RKO (cell line): ENCODE measurements around the gene GOLGA6L7.
"Not testable (repeated sequence)": the region's sequence is repeated elsewhere in the genome, so short reads cannot be mapped to it uniquely, and the experiment has no call there.

Source experiments
- DNase-seq: peaks from one replicate; pipeline ENCODE4 v3.0.0-alpha.2; 2016; ENCODE audit warnings: low spot score

GOLGA6L7 gene

DNA sequence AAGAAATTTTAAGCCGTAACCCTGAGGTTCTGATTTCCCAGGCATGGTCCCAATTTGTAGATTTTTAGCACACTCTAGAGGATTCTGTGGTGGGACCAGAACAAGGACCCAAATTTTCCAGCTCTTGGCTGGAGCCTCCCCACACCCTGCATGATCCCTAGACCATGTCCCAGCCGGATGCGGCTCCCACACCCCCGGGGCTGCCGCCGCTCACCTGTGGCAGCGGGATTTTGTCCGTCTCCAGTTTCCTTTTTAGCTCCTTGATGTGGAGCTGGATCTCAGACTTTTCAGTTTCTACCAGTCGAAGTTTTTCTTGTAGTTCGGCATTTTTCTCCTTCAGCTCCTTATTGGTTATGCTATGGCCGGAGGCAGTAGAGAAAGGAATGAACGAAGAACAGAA is 4.9 kb downstream of the GOLGA6L7 start:
- DNase-seq: not testable (repeated sequence)

DNA sequence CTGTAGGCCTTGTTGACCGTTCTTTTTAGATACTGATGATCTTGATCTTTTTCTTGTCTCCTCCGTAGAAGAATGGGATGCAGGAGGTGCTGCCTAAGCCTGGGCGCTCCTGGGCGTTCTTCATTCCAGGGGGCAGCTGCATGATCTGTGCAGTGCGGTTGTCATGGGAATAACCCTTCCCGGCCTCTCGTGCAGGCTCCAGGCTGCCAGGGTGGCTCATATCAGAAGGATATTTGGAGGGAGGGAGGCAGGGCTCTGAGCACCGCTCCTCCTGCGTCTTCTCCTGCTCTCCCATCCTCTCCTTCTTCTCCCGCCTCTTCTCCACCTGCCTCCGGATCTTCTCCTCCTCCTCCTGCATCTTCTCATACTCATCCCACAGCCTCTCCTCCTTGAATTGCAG is 6.2 kb downstream of the GOLGA6L7 start:
- not testable (repeated sequence) for DNase-seq

DNA sequence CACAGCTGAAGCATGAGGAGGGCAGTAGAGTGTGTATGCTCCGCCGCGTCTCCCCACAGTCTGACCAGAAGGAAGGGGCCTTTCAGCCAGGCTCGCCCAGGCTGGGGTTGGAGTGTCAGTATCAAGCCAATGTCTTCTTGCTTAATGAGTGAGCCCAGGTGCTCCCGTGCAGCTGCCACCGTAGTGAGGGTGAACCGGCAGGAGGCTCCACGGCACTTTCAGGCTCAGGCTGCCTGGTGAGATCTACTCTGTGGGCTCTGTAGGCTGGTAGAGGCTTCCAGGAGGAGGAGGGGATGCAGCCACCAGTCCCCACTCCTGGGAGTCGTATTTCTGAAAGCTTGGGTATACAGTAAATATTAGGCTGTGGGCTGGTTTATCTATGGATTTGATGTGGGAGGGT is 8.2 kb downstream of the GOLGA6L7 start:
- DNase-seq: not testable (repeated sequence)

DNA sequence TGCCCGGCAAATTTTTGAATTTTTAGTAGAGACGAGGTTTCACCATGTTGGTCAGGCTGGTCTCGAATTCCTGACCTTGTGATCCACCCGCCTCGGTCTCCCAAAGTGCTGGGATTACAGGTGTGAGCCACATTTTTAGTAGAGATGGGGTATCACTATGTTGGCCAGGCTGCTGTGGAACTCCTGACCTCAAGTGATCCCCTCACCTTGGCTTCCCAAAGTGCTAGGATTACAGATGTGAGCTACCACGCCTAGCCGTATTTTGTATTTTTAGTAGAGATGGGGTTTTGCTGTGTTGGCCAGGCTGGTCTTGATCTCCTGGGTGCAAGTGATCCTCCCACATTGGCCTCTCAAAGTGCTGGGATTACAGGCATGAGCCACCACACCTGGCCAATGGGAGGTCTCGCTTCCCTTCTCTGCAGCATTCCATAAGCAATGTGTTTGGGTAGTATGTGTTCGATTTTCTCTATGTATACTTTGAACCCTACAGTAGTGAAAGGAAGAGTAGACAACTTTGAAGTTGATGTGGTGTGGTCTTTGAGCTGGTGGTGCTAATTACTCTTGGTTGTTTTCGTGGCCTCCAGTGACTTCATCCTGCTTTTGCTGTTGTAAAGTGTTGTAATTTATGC is 13.4 kb downstream of the GOLGA6L7 start:
- DNase-seq: not testable (repeated sequence)

DNA sequence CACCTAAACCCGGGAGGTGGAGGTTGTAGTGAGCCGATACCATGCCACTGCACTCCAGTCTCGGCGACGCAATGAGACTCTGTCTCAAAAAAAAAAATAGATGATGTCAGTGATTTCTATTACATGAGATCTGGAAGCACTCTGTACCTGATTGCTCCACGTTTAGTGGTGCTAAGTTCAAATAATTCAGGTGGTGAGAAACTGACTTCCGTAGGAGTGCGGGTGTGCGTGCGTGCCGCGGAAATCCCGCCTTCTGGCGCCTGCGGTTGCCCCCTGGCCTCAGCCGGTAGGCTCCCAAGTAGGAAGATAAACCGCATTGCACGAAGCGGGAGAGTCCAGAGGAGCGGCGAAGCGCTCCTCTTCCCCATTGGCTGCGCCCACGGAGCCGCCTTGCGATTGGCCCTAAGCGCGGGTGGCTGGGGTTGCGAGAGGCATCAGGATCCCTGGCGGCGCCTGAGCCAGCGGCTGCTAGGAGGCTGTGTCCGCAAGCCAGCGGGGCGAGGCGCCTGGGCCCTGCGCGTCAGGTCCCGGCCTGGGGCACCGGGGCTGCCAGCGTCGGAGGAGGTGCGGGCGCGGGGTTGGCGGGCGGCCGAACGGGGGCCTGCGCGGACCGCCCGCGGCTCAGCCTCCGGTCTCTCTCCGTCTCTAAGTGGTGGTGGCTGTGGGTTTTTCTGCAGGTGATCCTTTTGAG is 16.4 kb downstream of the GOLGA6L7 start:
- not testable (repeated sequence) for DNase-seq

DNA sequence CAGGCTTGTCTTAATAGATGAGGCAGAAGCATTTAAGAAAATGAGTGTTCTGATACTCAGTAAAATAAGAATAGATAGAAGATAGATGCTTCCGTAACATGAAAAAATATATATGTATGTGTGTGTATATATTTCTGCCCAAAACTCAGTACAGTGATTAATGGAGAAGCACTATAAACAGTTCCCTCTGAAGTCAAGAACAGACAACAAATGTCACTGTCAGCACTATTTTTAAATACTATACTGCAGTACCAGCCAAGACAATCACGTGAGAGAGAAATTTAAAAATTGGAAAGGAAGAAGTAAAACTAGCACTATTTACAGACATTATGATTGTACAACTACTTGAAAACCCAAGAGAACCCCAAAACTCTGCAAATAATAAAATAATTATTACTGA is 27.0 kb downstream of the GOLGA6L7 start:
- not testable (repeated sequence) for DNase-seq

DNA sequence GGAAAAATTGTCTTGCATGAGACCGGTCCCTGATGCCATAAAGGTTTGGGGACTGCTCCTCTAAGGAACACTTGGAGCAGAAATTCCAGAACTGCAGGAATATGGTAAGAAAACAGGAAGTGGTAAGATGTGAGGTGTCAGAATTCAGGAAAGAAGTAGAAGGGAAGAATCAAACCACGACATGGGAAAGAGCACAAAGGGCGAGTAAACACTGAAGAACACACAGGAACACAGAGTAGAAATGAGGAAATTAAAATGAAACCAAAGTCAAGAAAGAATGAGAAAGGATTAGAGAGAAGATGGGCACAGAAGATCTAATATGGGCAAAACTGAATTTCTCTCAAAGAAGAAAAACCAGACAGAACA is 28.5 kb downstream of the GOLGA6L7 start:
- not testable (repeated sequence) for DNase-seq

DNA sequence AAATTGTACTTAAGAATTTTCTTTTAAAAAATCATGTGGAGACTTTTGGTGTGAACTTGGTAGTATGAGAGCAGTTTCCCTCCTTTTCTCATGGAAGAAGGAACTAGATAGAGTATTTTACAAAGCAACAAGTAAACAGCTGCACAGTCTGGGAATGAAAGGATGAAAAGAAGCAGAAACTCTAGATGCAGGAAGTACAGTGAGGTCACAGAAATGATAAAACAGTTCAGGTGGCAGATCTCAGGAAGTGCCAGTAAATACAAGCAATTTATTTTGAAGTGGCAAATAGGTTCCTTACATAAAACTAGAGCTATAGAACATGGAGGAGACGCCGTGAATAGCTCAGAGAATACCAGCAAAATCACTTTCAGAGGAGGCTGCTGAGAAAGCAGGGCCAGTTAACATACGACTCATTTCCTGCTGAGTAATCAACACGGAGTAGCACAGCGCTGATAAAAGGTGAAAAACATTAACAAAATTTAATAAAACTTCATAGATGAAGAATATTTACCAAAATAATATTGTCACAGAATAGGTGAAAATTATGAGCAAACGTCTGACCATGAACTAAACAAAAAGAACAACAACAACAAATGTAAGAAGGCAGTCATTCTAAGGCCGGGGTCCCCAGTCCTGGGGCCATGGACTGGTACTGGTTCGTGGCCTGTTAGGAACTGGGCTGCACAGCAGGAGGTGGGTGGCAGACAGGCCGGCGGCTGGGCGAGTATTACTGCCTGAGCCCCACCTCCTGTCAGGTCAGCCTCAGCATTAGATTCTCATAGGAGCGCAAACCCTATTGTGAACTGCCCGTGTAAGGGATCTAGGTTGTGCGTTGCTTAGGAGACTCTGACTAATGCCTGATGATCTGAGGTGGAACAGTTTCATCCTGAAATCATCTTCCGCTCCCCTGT is 29.2 kb downstream of the GOLGA6L7 start:
- DNase-seq: peak; percentile 83

DNA sequence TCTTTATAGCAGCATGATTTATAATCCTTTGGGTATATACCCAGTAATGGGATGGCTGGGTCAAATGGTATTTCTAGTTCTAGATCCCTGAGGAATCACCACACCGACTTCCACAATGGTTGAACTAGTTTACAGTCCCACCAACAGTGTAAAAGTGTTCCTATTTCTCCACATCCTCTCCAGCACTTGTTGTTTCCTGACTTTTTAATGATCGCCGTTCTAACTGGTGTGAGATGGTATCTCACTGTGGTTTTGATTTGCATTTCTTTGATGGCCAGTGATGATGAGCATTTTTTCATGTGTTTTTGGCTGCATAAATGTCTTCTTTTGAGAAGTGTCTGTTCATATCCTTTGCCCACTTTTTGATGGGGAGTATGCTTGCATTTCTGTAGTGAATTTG is 30.3 kb downstream of the GOLGA6L7 start:
- not testable (repeated sequence) for DNase-seq

DNA sequence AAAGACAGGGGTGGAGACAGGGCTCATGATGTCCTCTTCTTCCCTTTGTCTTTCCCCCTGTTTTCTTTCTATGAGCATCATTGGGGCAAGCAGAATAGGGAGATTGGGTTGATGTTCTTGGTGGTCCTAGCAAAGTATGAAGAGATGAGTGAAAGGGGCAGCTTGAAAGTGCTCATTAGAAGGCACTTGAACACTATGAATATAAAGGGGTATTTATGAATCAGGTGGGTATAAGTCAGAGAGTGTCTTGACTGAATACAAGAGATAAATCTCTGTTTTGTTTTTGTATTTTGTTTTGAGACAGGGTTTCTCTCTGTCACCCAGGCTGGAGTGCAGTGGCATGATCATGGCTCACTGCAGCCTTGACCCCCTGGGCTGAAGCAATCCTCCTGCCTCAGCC is 34.4 kb downstream of the GOLGA6L7 start:
- not testable (repeated sequence) for DNase-seq

DNA sequence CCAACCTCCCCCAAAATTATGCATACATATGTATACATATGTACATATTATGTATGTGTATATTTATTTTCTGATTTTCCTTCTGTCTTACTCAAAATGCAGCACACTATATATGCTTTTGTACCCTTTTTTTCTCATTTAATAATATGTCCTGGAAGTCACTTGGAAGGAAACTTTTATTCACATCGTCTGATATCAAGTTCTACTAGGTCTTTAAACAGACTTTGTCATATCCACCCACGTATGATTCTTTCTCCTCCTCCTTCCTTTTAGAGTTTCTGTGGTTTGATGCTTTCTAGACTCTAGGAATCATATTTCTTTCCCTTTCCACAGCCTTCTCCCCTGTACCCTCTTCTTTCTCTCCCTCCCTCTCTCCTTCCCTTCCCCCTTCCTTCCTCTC is 35.1 kb downstream of the GOLGA6L7 start:
- not testable (repeated sequence) for DNase-seq

DNA sequence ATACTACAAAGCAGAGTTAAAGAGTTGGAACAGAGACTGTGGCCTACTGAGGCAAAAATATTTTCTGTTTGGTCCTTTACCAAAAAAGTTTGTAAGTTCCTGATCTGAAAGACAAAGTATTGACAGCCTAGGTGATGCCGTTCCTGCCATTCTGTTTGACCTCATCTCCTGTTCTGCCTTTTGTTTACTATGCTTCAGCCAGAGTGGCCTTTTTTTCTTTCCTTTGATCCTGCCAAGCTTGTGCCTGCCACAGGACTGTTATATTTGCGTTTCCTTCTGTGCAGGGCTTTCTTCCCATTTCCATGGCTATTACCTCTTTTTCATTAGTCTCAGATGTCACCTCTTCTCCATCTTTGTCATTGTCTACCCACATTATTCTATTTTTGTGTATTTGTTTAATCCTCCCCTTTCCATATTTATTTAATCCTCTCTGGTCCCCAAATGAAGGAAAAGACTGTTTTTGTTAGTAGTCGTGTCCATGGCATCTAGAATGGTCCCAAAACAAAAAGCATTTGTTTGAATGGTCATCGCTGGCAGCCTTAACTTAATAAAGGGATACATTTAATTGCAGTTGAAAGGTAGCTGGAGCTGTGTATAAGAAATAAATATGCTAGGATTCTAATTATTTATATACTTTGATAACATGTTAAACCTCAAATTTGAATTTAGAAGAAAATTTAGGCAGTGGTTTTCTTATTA is 36.4 kb downstream of the GOLGA6L7 start:
- not testable (repeated sequence) for DNase-seq

DNA sequence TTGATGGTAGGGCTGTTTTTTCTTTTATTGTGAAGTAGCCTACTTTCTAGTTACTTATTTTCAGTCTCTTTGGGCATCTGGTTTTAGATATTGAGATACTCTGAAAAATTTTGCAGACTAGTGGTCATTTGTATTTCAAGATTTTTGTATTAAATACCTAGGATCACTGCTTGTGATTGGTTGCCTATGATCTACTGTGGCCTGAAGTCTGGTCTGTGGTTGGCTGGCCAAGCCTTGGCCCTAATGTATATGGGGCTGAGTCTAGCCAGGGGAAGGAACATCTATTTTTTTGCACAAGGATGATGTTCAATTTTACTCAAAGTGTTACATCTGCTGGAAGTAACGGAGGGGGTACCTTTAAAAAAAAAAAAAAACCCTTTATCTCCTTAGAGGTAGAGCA is 38.0 kb downstream of the GOLGA6L7 start:
- DNase-seq: not testable (repeated sequence)

DNA sequence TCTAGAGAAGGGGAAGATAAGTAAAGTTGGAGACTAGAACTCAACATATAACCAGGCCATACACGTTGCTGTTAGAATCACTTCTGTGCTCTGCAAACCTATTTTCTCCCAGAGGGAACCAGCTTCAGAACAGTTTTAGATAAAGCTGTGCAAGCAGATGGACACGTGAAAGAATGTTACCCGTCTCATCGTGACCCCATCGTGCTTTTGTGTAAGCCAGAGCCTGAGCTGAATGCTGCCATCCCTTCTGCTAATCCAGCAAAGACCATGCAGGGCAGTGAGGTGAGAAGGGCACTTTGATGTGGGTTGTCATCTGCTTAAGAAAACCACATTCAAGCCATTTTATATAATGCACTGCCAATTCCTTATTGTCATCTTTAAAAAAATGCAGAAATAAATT is 40.3 kb downstream of the GOLGA6L7 start:
- not testable (repeated sequence) for DNase-seq

DNA sequence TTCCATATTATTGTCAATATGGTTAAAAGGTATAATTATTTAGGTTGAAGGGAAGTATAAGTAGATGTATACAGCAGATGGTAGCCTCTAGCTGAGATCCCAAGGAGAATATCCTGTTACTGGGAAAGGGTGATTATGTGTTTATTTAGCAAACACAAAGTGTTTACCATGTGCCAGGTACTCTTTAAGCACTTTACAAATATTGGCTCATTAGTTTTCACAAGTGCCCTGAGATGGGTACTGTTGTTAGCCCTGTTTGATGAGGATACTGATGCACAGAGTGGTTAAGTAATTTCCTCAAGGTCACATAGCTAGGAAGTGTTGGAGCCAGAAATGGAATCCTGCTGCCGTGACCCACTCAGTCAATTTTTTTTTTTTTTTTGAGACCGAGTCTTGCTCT is 48.1 kb downstream of the GOLGA6L7 start:
- not testable (repeated sequence) for DNase-seq

DNA sequence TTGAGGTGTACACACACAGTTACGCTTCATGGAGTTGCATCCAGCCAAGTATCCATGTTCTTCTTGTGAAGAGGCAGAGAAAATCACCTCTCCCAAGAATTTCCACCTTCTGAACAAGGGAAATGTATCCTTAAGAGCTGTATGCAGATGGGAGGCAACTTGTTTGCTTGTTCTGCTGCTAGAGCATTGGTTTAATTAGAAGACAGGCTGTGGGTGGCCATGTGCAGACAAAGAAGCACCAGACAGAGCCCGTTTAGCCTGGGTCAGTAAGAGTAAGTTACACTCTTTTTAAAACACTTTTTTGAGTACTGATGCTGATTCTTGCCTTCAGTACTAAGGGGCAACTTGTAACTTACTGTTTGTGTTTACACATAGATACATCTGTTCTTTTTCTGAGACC is 50.2 kb downstream of the GOLGA6L7 start:
- DNase-seq: not testable (repeated sequence)

DNA sequence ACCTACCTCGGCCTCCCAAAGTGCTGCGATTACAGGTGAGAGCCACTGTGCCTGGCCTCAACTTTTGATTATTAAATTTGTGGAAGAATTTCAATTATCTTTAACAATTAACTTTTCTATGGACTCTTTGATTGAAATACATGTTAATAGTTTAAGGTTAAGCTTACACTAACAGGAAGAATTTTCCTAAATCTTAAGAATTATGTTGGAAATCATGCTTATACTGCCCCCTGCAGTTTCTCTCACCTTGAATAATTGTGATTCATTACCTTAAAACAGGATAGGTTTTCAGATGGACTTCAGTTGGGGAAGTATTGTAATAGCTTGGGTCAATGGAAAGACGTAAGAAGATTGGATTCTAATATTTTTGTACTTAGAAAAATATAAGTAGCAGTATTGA is 54.2 kb downstream of the GOLGA6L7 start:
- not testable (repeated sequence) for DNase-seq
